ENCODE data around the gene ALKBH6. TPM values are rescaled to one million over a fixed set of nuclear protein-coding genes. Genes with fewer than 3 reads are reported as not detected.
A peak's percentile ranks its signal among the peaks of the same experiment; 100 is the strongest.
"Not testable (repeated sequence)": the region's sequence is repeated elsewhere in the genome, so short reads cannot be mapped to it uniquely, and the experiment has no call there.

Gene ALKBH6
- total and polyA plus RNA-seq, 8 donors: 8.8 to 187 (median 19.7) TPM

- peaks cover 6 to 13% (median 10%) of the 10 kb centered on the region in 4 donors for H3K36me3 ChIP-seq
- no peaks in the 10 kb centered on the region for H3K27me3 ChIP-seq
- intact Hi-C loops (cut with DNase I; ENCODE audit: low total_unique reads): no loop called here
- no peak for DNase-seq
- H3K27ac ChIP-seq: peak overlapping the region in 1 of 5 donors; percentile 53
- 83 to 90% (median 85%) methylated on average over 2 of the region's 2 CpGs for whole genome bisulfite sequencing, 5 donors
- H3K4me1 ChIP-seq: peaks cover 0 to 32% (median 8%) of the 10 kb centered on the region in 4 donors
- no peak overlapping the region for H3K4me3 ChIP-seq
- no peaks in the 10 kb centered on the region for H3K9me3 ChIP-seq
- no peak for TF ChIP-seq EP300 (IDR thresholded peaks at IDR 0.05)
- TF ChIP-seq CTCF (IDR thresholded peaks at IDR 0.05): no peak
- TF ChIP-seq POLR2AphosphoS5 (IDR thresholded peaks at IDR 0.05): no peak
- TF ChIP-seq POLR2A (IDR thresholded peaks at IDR 0.05): no peak
These were observed 29.9 kb upstream of the ALKBH6 start for GRCh38 chr19:36043952-36044351.

GRCh38 chr19:36041831-36042230, 27.8 kb upstream of the ALKBH6 start:
- intact Hi-C loops (cut with DNase I; ENCODE audit: low total_unique reads): no loop called here
- peaks cover 0 to 32% (median 8%) of the 10 kb centered on the region in 4 donors for H3K4me1 ChIP-seq
- DNase-seq: peak in 1 of 2 donors; percentile 52

GRCh38 chr19:36041092-36041491, 27.1 kb upstream of the ALKBH6 start:
- peaks cover 7 to 30% (median 21%) of the 10 kb centered on the region in 4 donors for H3K36me3 ChIP-seq
- peaks cover 0 to 25% (median 5%) of the 10 kb centered on the region in 4 donors for H3K4me1 ChIP-seq
- H3K27ac ChIP-seq: peak overlapping the region in 2 of 5 donors; percentile 11 to 53
- H3K27me3 ChIP-seq; H3K9me3 ChIP-seq; intact Hi-C loops (cut with DNase I; ENCODE audit: low total_unique reads); DNase-seq; H3K4me3 ChIP-seq: not testable (repeated sequence)
- 89 to 94% (median 90%) methylated on average over 6 of the region's 6 CpGs for WGBS, 5 donors

More at GRCh38 chr19:36041831-36042230, 27.8 kb upstream of the ALKBH6 start:
- TF ChIP-seq POLR2A (IDR thresholded peaks at IDR 0.05): no peak
- TF ChIP-seq EP300 (IDR thresholded peaks at IDR 0.05): no peak
- TF ChIP-seq CTCF (IDR thresholded peaks at IDR 0.05): no peak
- no peak for TF ChIP-seq POLR2AphosphoS5 (IDR thresholded peaks at IDR 0.05)
- Histone ChIP-seq H3K36me3 (peaks cover 7 to 30% (median 21%) of the 10 kb centered on the region in 4 donors), H3K27me3 (no peaks in the 10 kb centered on the region), H3K4me3 (no peak overlapping the region), H3K9me3 (no peaks in the 10 kb centered on the region), H3K27ac (peak overlapping the region in 4 of 5 donors; percentile 28 to 56 (median 52))
- 28 to 49% (median 32%) methylated on average over 3 of the region's 3 CpGs for WGBS, 5 donors

GRCh38 chr19:36040495-36040894, 26.5 kb upstream of the ALKBH6 start:
- WGBS, 5 donors: 84 to 89% (median 87%) methylated on average over 6 of the region's 6 CpGs
- H3K27ac ChIP-seq: peak overlapping the region in 1 of 5 donors; percentile 11
- H3K4me3 ChIP-seq: no peak overlapping the region
- TF ChIP-seq POLR2A (IDR thresholded peaks at IDR 0.05) (no peak), CTCF (IDR thresholded peaks at IDR 0.05) (no peak), POLR2AphosphoS5 (IDR thresholded peaks at IDR 0.05) (no peak), EP300 (IDR thresholded peaks at IDR 0.05) (no peak)
- peaks cover 0 to 22% (median 5%) of the 10 kb centered on the region in 4 donors for H3K4me1 ChIP-seq
- no peaks in the 10 kb centered on the region for H3K27me3 ChIP-seq
- intact Hi-C loops (cut with DNase I; ENCODE audit: low total_unique reads): no loop called here
- H3K9me3 ChIP-seq: no peaks in the 10 kb centered on the region
- no peak for DNase-seq
- peaks cover 7 to 31% (median 24%) of the 10 kb centered on the region in 4 donors for H3K36me3 ChIP-seq
